IMR-90 (cell line): ENCODE measurements around the gene PPP1R12C. TPM values are rescaled to one million over a fixed set of nuclear protein-coding genes. Genes with fewer than 3 reads are reported as not detected.

Experiments used
- ATAC-seq: fragments of 200-7000 bp; cut with Tn5 transposase; 2 replicates; pipeline ENCODE4 v1.9.1; 2020; ENCODE audit warnings: low read depth, mild to moderate bottlenecking, moderate library complexity
- BruUV-seq: library from RNA; stranded (reverse); fragments of 400-500 nt; replicated peaks from 2 replicates; lab custom pipeline; 2021; lab: Mats Ljungman, UMichigan
- CTCF ChIA-PET: fragments of 300-600 bp; formaldehyde crosslinking; extraction: SDS; loops from one replicate; lab custom pipeline; 2021; ENCODE audit warnings: antibody characterized with exemption; lab: Yijun Ruan, JAX
- POLR2A ChIA-PET: fragments of 300-600 bp; sonication (Branson Sonifier 250); formaldehyde crosslinking; loops from one replicate; lab custom pipeline; 2022; ENCODE audit warnings: antibody characterized with exemption; ENCODE audit not compliant: unreplicated experiment; lab: Charles Lee
- DNase-seq: peaks from one replicate; pipeline ENCODE4 v3.0.0; 2013
- H2AFZ ChIP-seq: replicated peaks from 2 replicates; pipeline ENCODE3; 2013; ENCODE audit warnings: low read length, mild to moderate bottlenecking; ENCODE audit not compliant: poor library complexity
- H2AK5ac ChIP-seq: 2 replicates; pipeline ENCODE4 v1.6.1; 2013; ENCODE audit warnings: low read depth, low read length, inconsistent platforms
- H2AK9ac ChIP-seq: replicated peaks from 2 replicates; pipeline ENCODE3; 2013; ENCODE audit warnings: mild to moderate bottlenecking, low read depth, low read length, moderate library complexity; ENCODE audit not compliant: poor library complexity
- H2BK120ac ChIP-seq: 2 replicates; pipeline ENCODE4 v1.6.1; 2013; ENCODE audit warnings: low read depth, low read length, inconsistent platforms
- H2BK15ac ChIP-seq: 3 replicates; pipeline ENCODE4 v1.6.1; 2013; ENCODE audit warnings: low read depth, low read length, inconsistent platforms
- H2BK20ac ChIP-seq: 2 replicates; pipeline ENCODE4 v1.6.1; 2013; ENCODE audit warnings: low read depth, mild to moderate bottlenecking, inconsistent platforms, low read length, moderate library complexity
- H2BK5ac ChIP-seq: 2 replicates; pipeline ENCODE4 v1.6.1; 2013; ENCODE audit warnings: mild to moderate bottlenecking, low read depth, low read length, inconsistent platforms; ENCODE audit not compliant: poor library complexity, severe bottlenecking
- H3K14ac ChIP-seq: replicated peaks from 2 replicates; pipeline ENCODE4 v1.6.1; 2013; ENCODE audit warnings: low read depth, low read length, inconsistent platforms
- H3K18ac ChIP-seq: 2 replicates; pipeline ENCODE4 v1.6.1; 2013; ENCODE audit warnings: low read depth, low read length, control low read depth
- H3K23ac ChIP-seq: 2 replicates; pipeline ENCODE4 v1.6.1; 2013; ENCODE audit warnings: low read depth, low read length, inconsistent platforms
- H3K27ac ChIP-seq: 2 replicates; pipeline ENCODE4 v1.5.1; 2013; ENCODE audit warnings: mild to moderate bottlenecking, control low read depth, low read length; ENCODE audit not compliant: insufficient read depth
- H3K27me3 ChIP-seq: 2 replicates; pipeline ENCODE4 v1.6.1; 2013; ENCODE audit warnings: low read length; ENCODE audit not compliant: control insufficient read depth, insufficient read depth
- H3K36me3 ChIP-seq: 2 replicates; pipeline ENCODE4 v1.6.1; 2013; ENCODE audit warnings: low read length, mixed read lengths; ENCODE audit not compliant: control insufficient read depth, insufficient read depth
- H3K4ac ChIP-seq: 2 replicates; pipeline ENCODE4 v1.6.1; 2013; ENCODE audit warnings: low read depth, low read length, inconsistent platforms
- H3K4me1 ChIP-seq: 2 replicates; pipeline ENCODE4 v1.6.1; 2013; ENCODE audit warnings: low read length, mixed read lengths; ENCODE audit not compliant: control insufficient read depth, insufficient read depth
- H3K4me2 ChIP-seq: 2 replicates; pipeline ENCODE4 v1.6.1; 2013; ENCODE audit warnings: low read depth, mild to moderate bottlenecking, control low read depth, low read length, moderate library complexity
- H3K4me3 ChIP-seq: 2 replicates; pipeline ENCODE4 v1.5.1; 2013; ENCODE audit warnings: low read depth, mild to moderate bottlenecking, control low read depth, low read length, moderate library complexity; ENCODE audit not compliant: insufficient read depth
- H3K56ac ChIP-seq: 2 replicates; pipeline ENCODE4 v1.6.1; 2013; ENCODE audit warnings: low read length, inconsistent platforms; ENCODE audit not compliant: insufficient read depth; ENCODE audit errors: extremely low read depth
- H3K79me1 ChIP-seq, 2 experiments: 2 replicates each; pipeline ENCODE4 v1.6.1; 2013; ENCODE audit warnings: low read length in 2 of 2, inconsistent platforms in 1 of 2, low read depth in 1 of 2
- H3K9ac ChIP-seq: 2 replicates; pipeline ENCODE4 v1.6.1; 2013; ENCODE audit warnings: low read depth, low read length, control low read depth
- H3K9me1 ChIP-seq: 2 replicates; pipeline ENCODE4 v1.6.1; 2013; ENCODE audit warnings: low read length, inconsistent platforms; ENCODE audit not compliant: insufficient read depth
- H3K9me3 ChIP-seq: 2 replicates; pipeline ENCODE4 v1.6.1; 2013; ENCODE audit warnings: low read length; ENCODE audit not compliant: control insufficient read depth, insufficient read depth
- H4K20me1 ChIP-seq: 2 replicates; pipeline ENCODE4 v1.6.1; 2013; ENCODE audit warnings: low read length, inconsistent platforms; ENCODE audit not compliant: insufficient read depth
- H4K5ac ChIP-seq: 2 replicates; pipeline ENCODE4 v1.6.1; 2013; ENCODE audit warnings: mild to moderate bottlenecking, low read depth, low read length, control low read depth
- H4K8ac ChIP-seq, 2 experiments: 2 replicates each; pipeline ENCODE4 v1.6.1; 2013; ENCODE audit warnings: low read depth in 2 of 2, low read length in 2 of 2, control low read depth in 1 of 2, inconsistent platforms in 1 of 2
- H4K91ac ChIP-seq: 2 replicates; pipeline ENCODE4 v1.6.1; 2013; ENCODE audit warnings: low read depth, low read length, inconsistent platforms; ENCODE audit not compliant: insufficient read depth
- BHLHE40 ChIP-seq: fragments of 150-350 bp; IDR thresholded peaks from 2 replicates; pipeline ENCODE4 v1.6.1; 2016; ENCODE audit warnings: mild to moderate bottlenecking, low read depth, low read length
- CHD1 ChIP-seq: IDR thresholded peaks from 2 replicates; pipeline ENCODE4 v1.6.1; 2012; ENCODE audit warnings: low read depth, low read length, improper control_type of control experiment
- MAZ ChIP-seq: IDR thresholded peaks from 2 replicates; pipeline ENCODE4 v1.6.1; 2012; ENCODE audit warnings: low read depth, mild to moderate bottlenecking, low read length, improper control_type of control experiment, moderate library complexity, borderline replicate concordance
- RAD21 ChIP-seq: IDR thresholded peaks from 2 replicates; pipeline ENCODE4 v1.6.1; 2012; ENCODE audit warnings: low read length, improper control_type of control experiment
- RFX5 ChIP-seq: IDR thresholded peaks from 2 replicates; pipeline ENCODE4 v1.8.0; 2012; ENCODE audit warnings: low read depth, mild to moderate bottlenecking, low read length, moderate library complexity
- SMC3 ChIP-seq: fragments of 150-350 bp; IDR thresholded peaks from 2 replicates; pipeline ENCODE4 v1.6.1; 2016; ENCODE audit warnings: low read depth, mild to moderate bottlenecking, antibody characterized with exemption, low read length, moderate library complexity
- WGBS, 2 experiments: methylation state at CpG; one replicate each; pipeline versions ENCODE4 v1.1.5 to v1.1.7; 2013; ENCODE audit warnings: missing lambda C conversion rate in 2 of 2; ENCODE audit not compliant: insufficient read length in 1 of 2; ENCODE audit errors: extremely low coverage in 2 of 2; 5-methylcytosine and 5-hydroxymethylcytosine counted together
- dilution Hi-C: fragments of 300-500 bp; cut with HindIII; formaldehyde crosslinking; loops from one replicate; pipeline ENCODE4 v1.14.3; 2018; ENCODE audit warnings: low sequenced_read_pairs; ENCODE audit not compliant: unreplicated experiment
- in situ Hi-C: fragments of 300-500 bp; cut with MboI; formaldehyde crosslinking; loops from 3 replicates; pipeline ENCODE4 v1.14.3; 2019; ENCODE audit warnings: low sequenced_read_pairs, inconsistent platforms, mixed read lengths
- intact Hi-C: fragments of 100-400 bp; cut with micrococcal nuclease; formaldehyde crosslinking; loops from 2 replicates; pipeline ENCODE4 v1.10.0; 2022
- polyA plus RNA-seq, 3 experiments: library from polyadenylated mRNA; depleted of rRNA; stranded (reverse); fragments of >200 nt; gene quantifications; 2 replicates each; pipeline ENCODE4 v1.2.3, GENCODE V29; 2012; ENCODE audit warnings: low replicate concordance in 1 of 3
- total RNA-seq: library from RNA; depleted of rRNA; stranded (reverse); fragments of >200 nt; gene quantifications from 2 replicates; pipeline ENCODE4 v1.2.3, GENCODE V29; 2012
- TF ChIP-seq, protein P1 (sequence below): conservative IDR thresholded peaks from 2 replicates; pipeline ENCODE4 v1.5.1; 2012; ENCODE audit warnings: mild to moderate bottlenecking, low read depth, low read length, improper control_type of control experiment

PPP1R12C gene
- total and polyA plus RNA-seq, 2 of the 4 experiments (the other 2 are of a cell fraction), result 21.5 to 81.4 TPM

DNA sequence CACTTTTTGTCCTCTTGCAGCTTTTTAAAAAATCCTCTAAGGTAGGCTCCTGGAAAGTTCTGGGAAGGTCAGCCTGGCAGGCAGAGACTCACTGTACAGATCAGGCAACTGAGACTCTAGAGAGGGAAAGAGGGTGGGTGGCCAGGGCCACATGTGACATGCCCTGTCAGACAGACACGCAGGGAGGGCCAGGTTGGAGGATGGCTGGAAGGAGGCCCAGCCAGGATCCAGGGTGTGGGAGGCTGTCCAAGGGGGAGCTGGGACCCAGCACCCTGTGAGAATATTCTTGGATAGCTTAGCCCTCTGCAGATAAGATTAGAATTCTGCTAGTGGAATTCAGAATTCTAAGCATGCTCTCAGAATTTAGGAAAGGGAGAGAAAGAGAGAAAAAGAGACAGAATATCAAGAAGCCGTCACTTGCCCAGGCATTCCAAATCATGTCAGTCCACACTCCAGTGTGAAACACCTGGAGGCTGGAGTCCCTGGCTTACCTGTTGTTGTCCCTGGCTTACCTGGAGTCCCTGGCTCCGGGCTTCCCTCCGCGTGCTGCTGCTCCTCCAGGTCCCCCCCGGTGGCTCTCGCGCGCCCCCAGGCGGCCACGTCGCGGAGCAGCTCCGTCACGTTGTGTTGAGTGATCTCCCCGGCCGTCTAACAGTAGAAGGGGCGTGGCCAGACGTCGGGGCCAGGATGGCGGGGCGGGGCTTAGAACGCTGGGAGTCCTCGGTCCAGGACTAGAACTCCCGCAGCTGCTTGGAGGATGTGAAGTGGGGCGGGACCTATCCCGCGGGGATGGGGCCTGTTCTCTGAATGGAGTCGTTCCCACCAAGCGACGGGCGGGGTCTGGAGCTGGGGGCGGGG is 42.9 kb upstream of the PPP1R12C start:
- Histone ChIP-seq H3K9me1 (no peaks in the 10 kb centered on the region), H3K9ac (no peak overlapping the region), H3K56ac (no peak overlapping the region), H3K18ac (no peak overlapping the region), H3K14ac (no peak overlapping the region), H3K4me1 (peaks cover 2% of the 10 kb centered on the region; the same call in 1 of the 2 replicates), H2BK15ac (no peak overlapping the region), H4K91ac (no peak overlapping the region), H4K5ac (no peak overlapping the region), H3K4me3 (no peak overlapping the region), H3K27me3 (peaks cover 38% of the 10 kb centered on the region), H4K8ac (no peak overlapping the region), H4K20me1 (no peaks in the 10 kb centered on the region), H2AK9ac (no peak overlapping the region), H3K23ac (no peak overlapping the region), H3K79me1 (no peaks in the 10 kb centered on the region), H2BK20ac (no peak overlapping the region), H2BK5ac (no peak overlapping the region), H3K4ac (no peak overlapping the region), H3K36me3 (no peaks in the 10 kb centered on the region), H2AK5ac (no peak overlapping the region), H3K9me3 (no peaks in the 10 kb centered on the region), H3K4me2 (no peak overlapping the region), H3K27ac (no peak overlapping the region), H2AFZ (peak overlapping the region; percentile 15), H2BK120ac (no peak overlapping the region)
- POLR2A ChIA-PET, result no interaction called here
- dilution Hi-C loops, result no loop called here
- TF ChIP-seq BHLHE40 (no peak), CHD1 (no peak), RAD21 (peak; percentile 68), MAZ (peak; percentile 93), SMC3 (peak; percentile 60), RFX5 (no peak)
- TF ChIP-seq, protein P1, sequence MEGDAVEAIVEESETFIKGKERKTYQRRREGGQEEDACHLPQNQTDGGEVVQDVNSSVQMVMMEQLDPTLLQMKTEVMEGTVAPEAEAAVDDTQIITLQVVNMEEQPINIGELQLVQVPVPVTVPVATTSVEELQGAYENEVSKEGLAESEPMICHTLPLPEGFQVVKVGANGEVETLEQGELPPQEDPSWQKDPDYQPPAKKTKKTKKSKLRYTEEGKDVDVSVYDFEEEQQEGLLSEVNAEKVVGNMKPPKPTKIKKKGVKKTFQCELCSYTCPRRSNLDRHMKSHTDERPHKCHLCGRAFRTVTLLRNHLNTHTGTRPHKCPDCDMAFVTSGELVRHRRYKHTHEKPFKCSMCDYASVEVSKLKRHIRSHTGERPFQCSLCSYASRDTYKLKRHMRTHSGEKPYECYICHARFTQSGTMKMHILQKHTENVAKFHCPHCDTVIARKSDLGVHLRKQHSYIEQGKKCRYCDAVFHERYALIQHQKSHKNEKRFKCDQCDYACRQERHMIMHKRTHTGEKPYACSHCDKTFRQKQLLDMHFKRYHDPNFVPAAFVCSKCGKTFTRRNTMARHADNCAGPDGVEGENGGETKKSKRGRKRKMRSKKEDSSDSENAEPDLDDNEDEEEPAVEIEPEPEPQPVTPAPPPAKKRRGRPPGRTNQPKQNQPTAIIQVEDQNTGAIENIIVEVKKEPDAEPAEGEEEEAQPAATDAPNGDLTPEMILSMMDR, result peak; percentile 87
- intact Hi-C loops, result no loop called here
- peak; percentile 87 for ATAC-seq
- CTCF ChIA-PET, result interaction anchor here (0.7 to 1.6 kb wide), 4 partner anchors 14 to 223 kb away, joined by 3 to 4 read pairs (median 3); no protein-coding TSS in a partner anchor
- no TSS peak for BruUV-seq
- in situ Hi-C loops, result no loop called here
- 6% methylated on average over 17 of the region's 33 CpGs; no CpG with 5 or more reads in 1 of the 2 experiments for WGBS, 2 experiments
- peak; percentile 67 for DNase-seq
